Measurements from ENCODE around the gene GRHPR. TPM values are rescaled to one million over a fixed set of nuclear protein-coding genes. Genes with fewer than 3 reads are reported as not detected.

Gene GRHPR
- total RNA-seq, 4 donors from 2014 or later, result 120 to 181 (median 141) TPM

DNA sequence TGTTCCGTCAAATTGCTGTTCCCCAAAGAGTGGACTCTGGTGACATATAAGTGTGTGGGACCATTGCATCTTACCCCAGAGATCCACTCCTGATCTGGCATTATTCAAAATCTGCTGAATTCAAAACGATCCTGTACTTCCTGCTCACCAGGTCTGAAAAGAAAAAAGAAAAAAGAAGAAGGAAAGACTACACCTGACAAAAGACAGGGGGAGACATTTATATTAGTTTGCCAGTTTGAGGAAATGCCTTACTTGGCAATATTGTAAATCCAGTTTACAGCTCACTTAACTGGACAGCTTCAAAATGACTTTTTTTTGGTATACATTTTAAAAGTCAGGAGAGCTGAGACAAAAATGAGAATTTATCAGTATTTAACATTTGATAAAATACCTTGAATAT lies 15.0 kb upstream of the GRHPR start:
- no peak for DNase-seq (ENCODE audit: low spot score in 2 of 2)
- intact Hi-C loops (cut with DNase I; ENCODE audit: low total_unique reads), result no loop called here
- no peak overlapping the region for H3K4me3 ChIP-seq (ENCODE audit: low read depth, poor library complexity, severe bottlenecking)
- 56 to 58% methylated on average over 2 of the region's 2 CpGs for WGBS, 2 donors
- no peak for TF ChIP-seq POLR2A (IDR thresholded peaks at IDR 0.05)
- TF ChIP-seq, protein P1, sequence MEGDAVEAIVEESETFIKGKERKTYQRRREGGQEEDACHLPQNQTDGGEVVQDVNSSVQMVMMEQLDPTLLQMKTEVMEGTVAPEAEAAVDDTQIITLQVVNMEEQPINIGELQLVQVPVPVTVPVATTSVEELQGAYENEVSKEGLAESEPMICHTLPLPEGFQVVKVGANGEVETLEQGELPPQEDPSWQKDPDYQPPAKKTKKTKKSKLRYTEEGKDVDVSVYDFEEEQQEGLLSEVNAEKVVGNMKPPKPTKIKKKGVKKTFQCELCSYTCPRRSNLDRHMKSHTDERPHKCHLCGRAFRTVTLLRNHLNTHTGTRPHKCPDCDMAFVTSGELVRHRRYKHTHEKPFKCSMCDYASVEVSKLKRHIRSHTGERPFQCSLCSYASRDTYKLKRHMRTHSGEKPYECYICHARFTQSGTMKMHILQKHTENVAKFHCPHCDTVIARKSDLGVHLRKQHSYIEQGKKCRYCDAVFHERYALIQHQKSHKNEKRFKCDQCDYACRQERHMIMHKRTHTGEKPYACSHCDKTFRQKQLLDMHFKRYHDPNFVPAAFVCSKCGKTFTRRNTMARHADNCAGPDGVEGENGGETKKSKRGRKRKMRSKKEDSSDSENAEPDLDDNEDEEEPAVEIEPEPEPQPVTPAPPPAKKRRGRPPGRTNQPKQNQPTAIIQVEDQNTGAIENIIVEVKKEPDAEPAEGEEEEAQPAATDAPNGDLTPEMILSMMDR (IDR thresholded peaks at IDR 0.05), result no peak

GRCh38 chr9:37408933-37409710 lies 13.4 kb upstream of the GRHPR start:
- H3K4me3 ChIP-seq (ENCODE audit: low read depth, poor library complexity, severe bottlenecking), result no peak overlapping the region
- no peak for TF ChIP-seq POLR2A (IDR thresholded peaks at IDR 0.05)
- TF ChIP-seq, protein P1 (IDR thresholded peaks at IDR 0.05), result no peak
- 87 to 89% methylated on average over 19 to 22 of the region's 22 CpGs for WGBS, 2 donors
- no peak for DNase-seq (ENCODE audit: low spot score in 2 of 2)
- intact Hi-C loops (cut with DNase I; ENCODE audit: low total_unique reads), result no loop called here

DNA sequence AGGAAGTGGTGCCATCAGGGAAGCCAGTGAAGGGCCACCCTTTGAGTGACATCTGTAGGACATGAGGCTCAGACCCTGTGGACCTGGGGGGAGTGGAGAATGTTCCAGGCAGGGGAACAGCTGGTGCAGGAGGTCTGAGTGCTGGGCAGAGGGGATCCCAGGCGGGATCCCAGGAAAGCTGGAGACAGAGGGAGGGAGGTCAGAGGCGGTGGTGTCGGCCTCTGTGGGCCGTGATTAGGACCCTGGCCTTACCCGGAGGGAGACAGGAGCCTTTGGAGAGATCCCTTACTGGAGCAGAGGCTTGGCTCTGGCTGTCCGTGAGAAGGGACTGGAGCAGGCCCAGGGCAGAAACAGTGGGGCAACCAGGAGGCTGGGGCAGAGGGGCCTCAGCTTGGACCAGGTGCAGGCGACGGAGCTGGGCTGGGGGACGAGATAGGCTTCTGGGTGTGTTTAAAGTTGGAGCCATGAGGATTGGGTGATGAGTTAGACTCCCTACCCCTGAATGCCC lies 12.1 kb upstream of the GRHPR start:
- DNase-seq (ENCODE audit: low spot score in 2 of 2), result no peak
- intact Hi-C loops (cut with DNase I; ENCODE audit: low total_unique reads), result no loop called here
- no peak overlapping the region for H3K4me3 ChIP-seq (ENCODE audit: low read depth, poor library complexity, severe bottlenecking)
- TF ChIP-seq POLR2A (IDR thresholded peaks at IDR 0.05), result no peak
- TF ChIP-seq, protein P1 (IDR thresholded peaks at IDR 0.05), result no peak
- WGBS, 2 donors, result 87 to 89% methylated on average over 9 of the region's 9 CpGs

DNA sequence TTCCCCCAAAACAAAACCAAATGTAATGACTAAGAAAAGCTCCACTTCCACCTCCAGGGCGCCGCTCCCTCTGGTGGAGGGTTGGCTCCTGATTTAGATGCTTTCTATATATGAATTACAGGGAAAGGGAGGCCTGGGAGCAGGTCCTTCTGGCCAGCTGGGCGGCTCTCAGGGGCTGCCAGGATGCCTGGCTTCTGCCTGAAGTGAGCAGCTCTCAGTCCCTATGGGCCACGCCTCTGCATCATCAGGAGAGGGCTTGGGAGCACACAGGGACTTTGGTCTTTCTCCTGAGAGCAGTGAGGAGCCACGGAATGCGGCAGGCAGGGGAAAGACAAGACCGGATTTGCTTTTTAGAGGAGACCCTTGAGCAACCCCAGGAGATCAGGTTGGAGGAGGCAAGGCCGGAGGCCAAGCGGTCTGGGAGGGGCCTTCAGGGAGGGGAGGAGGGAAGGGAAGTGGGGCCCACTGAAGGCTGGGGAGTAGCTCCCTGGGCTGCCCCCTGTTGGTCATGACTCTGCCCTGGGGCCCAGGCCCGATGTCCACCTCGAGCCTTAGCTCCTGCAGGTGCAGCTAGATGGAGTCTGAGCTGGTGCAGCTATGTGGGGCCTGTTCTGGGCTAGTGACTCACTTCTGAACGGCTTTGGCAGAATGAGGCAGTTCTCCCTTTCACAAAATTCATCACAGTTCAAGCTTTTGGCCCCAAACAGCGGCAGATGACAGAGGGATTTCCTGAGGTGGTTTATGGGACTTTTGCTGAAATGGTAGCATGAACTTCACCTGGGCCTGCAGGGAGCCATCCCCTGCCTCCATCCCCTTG lies 11.3 kb upstream of the GRHPR start:
- no peak for DNase-seq (ENCODE audit: low spot score in 2 of 2)
- TF ChIP-seq, protein P1 (IDR thresholded peaks at IDR 0.05), result no peak
- no peak for TF ChIP-seq POLR2A (IDR thresholded peaks at IDR 0.05)
- intact Hi-C loops (cut with DNase I; ENCODE audit: low total_unique reads), result no loop called here
- H3K4me3 ChIP-seq (ENCODE audit: low read depth, poor library complexity, severe bottlenecking), result no peak overlapping the region
- WGBS, 2 donors, result 74 to 83% methylated on average over 12 to 13 of the region's 13 CpGs

DNA sequence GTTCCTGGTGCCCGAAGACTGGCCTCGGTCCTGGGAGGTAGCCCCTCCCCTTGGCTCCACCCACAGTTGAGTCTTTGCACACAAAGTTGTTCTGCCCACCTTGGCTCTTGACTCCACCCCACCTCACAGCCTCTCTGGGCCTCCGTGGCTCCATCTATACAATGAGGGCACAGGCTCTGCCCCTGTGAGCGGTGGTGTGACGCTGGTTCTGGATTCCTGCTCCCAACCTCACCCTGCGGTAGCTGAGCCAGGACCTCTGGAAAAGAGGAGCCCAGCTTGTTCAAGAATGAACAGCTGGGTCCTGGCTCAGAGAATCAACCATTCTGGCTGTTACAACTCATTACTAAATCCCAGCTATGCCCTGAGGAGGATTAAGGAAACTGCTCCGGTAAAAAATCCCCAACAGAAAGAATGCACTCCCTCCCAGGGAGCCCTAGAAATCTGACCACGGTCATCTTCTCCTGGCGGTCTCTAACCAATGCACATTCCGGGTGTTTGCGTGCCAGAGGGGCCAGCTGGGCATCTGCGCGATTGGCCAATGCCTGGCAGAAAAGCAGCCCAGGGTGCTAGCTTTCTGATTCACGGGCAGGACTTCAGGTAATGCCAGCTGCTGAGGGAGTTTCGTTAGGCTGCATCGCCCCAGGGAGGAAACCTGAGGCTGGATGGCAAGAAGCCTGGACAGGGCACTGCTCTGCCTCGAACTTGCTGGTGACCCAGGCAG lies 9.9 kb upstream of the GRHPR start:
- intact Hi-C loops (cut with DNase I; ENCODE audit: low total_unique reads), result no loop called here
- no peak overlapping the region for H3K4me3 ChIP-seq (ENCODE audit: low read depth, poor library complexity, severe bottlenecking)
- WGBS, 2 donors, result 33 to 53% methylated on average over 14 to 16 of the region's 17 CpGs
- TF ChIP-seq POLR2A (IDR thresholded peaks at IDR 0.05), result no peak
- TF ChIP-seq, protein P1 (IDR thresholded peaks at IDR 0.05), result no peak
- no peak for DNase-seq (ENCODE audit: low spot score in 2 of 2)

All from lower leg skin (tissue), 4 donors.